Osteocyte (in vitro differentiated cells): Measurements from ENCODE around the gene SNTG2. TPM values are rescaled to one million over a fixed set of nuclear protein-coding genes. Genes with fewer than 3 reads are reported as not detected.

ENCODE experiments used
- DNase-seq: peaks from one replicate; pipeline ENCODE4 v3.0.0; 2021; ENCODE audit warnings: mixed read lengths; ENCODE audit not compliant: unreplicated experiment; ENCODE audit errors: extremely low spot score
- H3K27ac Mint-ChIP-seq: one replicate; pipeline ENCODE4 v1.8.0; 2021; ENCODE audit warnings: mild to moderate bottlenecking, mixed read lengths; ENCODE audit not compliant: unreplicated experiment
- H3K27me3 Mint-ChIP-seq: one replicate; pipeline ENCODE4 v1.8.0; 2021; ENCODE audit warnings: mixed read lengths; ENCODE audit not compliant: unreplicated experiment
- H3K36me3 Mint-ChIP-seq: one replicate; pipeline ENCODE4 v1.8.0; 2021; ENCODE audit warnings: mixed read lengths; ENCODE audit not compliant: unreplicated experiment
- H3K4me1 Mint-ChIP-seq: one replicate; pipeline ENCODE4 v1.8.0; 2021; ENCODE audit warnings: mixed read lengths; ENCODE audit not compliant: unreplicated experiment
- H3K4me3 Mint-ChIP-seq: one replicate; pipeline ENCODE4 v1.8.0; 2021; ENCODE audit warnings: mild to moderate bottlenecking, moderate library complexity, mixed read lengths; ENCODE audit not compliant: unreplicated experiment
- H3K9me3 Mint-ChIP-seq: one replicate; pipeline ENCODE4 v1.8.0; 2021; ENCODE audit warnings: mixed read lengths; ENCODE audit not compliant: unreplicated experiment
- total RNA-seq: library from RNA; stranded (reverse); gene quantifications from 2 replicates; pipeline ENCODE4 v1.2.1, GENCODE V29; 2021
- TF ChIP-seq, protein P1 (sequence below): fragments of 200-600 bp; sonication (generic); IDR thresholded peaks from 2 replicates; pipeline ENCODE4 v1.5.0; 2021; ENCODE audit warnings: antibody characterized with exemption, mild to moderate bottlenecking, moderate library complexity

Gene SNTG2
- total RNA-seq, 1 donor from 2014 or later = not detected

DNA sequence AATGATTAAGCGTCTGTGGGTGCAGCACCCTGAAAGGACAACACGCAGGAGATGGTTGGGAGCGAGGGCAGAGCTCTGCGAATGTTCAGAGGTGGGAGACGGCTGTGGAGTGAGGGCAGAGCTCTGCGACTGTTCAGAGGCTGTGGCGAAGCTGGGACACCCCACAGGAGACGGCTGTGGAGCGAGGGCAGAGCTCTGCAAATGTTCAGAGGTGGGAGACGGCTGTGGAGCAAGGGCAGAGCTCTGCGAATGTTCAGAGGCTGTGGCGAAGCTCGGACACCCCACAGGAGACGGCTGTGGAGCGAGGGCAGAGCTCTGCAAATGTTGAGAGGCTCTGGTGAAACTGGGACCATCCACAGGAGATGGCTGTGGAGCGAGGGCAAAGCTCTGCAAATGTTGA lies 40.0 kb upstream of the SNTG2 start:
- Mint-ChIP-seq H3K4me3 (no peak overlapping the region), H3K4me1 (no peaks in the 10 kb centered on the region), H3K36me3 (no peaks in the 10 kb centered on the region), H3K27ac (no peak overlapping the region), H3K9me3 (no peaks in the 10 kb centered on the region), H3K27me3 (peaks cover 3% of the 10 kb centered on the region)
- no peak for DNase-seq
- TF ChIP-seq, protein P1, sequence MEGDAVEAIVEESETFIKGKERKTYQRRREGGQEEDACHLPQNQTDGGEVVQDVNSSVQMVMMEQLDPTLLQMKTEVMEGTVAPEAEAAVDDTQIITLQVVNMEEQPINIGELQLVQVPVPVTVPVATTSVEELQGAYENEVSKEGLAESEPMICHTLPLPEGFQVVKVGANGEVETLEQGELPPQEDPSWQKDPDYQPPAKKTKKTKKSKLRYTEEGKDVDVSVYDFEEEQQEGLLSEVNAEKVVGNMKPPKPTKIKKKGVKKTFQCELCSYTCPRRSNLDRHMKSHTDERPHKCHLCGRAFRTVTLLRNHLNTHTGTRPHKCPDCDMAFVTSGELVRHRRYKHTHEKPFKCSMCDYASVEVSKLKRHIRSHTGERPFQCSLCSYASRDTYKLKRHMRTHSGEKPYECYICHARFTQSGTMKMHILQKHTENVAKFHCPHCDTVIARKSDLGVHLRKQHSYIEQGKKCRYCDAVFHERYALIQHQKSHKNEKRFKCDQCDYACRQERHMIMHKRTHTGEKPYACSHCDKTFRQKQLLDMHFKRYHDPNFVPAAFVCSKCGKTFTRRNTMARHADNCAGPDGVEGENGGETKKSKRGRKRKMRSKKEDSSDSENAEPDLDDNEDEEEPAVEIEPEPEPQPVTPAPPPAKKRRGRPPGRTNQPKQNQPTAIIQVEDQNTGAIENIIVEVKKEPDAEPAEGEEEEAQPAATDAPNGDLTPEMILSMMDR = no peak

DNA sequence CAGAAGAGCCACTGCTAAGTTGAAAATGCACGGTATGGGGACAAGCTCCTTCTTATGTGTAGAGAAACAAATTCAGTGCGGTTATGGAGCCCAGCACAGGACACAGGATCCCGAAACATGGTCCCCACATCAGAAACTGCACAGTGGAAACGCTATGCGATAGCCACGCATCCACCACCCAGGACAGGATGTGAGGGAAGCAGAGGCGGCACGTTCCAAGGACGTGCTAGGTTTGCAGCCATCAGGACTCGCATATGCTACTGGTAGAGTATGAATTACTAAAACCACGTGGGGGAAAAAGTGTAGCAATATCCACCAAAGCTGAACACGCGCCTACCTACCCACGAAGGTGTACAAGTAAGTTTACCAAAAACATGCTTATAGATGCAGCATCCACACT lies 34.7 kb upstream of the SNTG2 start:
- Mint-ChIP-seq H3K27ac (no peak overlapping the region), H3K27me3 (no peaks in the 10 kb centered on the region), H3K36me3 (no peaks in the 10 kb centered on the region), H3K4me1 (no peaks in the 10 kb centered on the region), H3K4me3 (no peak overlapping the region), H3K9me3 (no peaks in the 10 kb centered on the region)
- no peak for DNase-seq
- TF ChIP-seq, protein P1 = no peak

DNA sequence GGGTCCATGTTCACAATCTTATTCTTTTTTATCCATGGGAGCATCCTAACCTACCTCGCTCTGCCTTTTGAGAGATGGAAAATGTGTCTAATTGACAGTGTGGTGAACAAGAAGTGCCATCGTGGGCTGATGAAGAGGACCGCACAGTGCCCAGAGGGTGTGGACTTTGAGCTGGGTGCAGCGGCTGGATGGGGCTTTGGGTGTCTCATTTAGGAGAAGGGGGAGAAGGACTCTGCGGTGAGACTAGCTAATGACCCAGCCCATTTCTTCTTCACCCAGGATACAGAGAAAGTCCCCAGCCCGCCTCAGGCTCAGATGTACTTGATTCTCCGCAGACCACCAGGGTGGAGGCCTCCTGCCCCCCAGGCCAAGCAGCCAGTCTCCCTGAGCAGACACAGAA lies 33.7 kb upstream of the SNTG2 start:
- Mint-ChIP-seq H3K27me3 (no peaks in the 10 kb centered on the region), H3K4me3 (no peak overlapping the region), H3K4me1 (no peaks in the 10 kb centered on the region), H3K36me3 (no peaks in the 10 kb centered on the region), H3K9me3 (no peaks in the 10 kb centered on the region), H3K27ac (no peak overlapping the region)
- DNase-seq = no peak
- TF ChIP-seq, protein P1 = no peak

DNA sequence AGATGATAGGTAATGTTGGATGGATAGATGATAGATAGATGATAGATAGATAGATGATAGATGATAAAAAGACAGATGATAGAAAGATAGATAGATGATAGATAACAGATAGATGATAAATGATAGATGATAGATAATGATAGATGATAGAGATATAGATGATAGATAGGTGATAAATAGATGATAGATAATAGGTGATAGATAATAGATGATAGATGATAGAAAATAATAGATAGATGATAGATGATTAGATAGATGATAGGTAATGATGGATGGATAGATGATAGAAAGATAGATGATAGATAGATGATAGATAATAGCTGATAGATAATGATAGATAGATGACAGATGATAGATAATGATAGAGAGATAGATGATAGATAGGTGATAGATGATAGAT lies 31.0 kb upstream of the SNTG2 start:
- H3K4me1 Mint-ChIP-seq = no peaks in the 10 kb centered on the region
- no peaks in the 10 kb centered on the region for H3K36me3 Mint-ChIP-seq
- no peaks in the 10 kb centered on the region for H3K9me3 Mint-ChIP-seq
- DNase-seq = no peak
- no peak overlapping the region for H3K4me3 Mint-ChIP-seq
- no peak overlapping the region for H3K27ac Mint-ChIP-seq
- TF ChIP-seq, protein P1 = no peak
- H3K27me3 Mint-ChIP-seq = peaks cover 5% of the 10 kb centered on the region

DNA sequence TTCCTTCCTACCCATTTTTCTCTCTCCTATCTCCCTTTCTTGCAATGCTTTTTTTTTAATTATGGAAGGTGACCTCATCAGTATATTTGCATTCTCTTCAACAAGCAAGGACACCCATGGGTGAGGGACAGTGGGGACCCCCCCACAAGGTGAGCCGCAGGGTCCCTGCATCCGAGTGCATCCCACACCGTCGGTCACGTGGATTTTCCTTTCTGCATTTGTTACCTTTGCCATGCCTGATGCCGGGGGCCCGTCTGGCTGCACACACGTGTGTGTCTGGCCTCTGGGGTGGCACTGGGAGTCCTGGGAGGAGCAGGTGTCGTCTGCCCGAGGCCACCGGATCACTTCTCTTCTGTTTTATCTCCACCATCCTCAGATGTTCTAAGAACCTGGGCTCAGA lies 30.1 kb upstream of the SNTG2 start:
- TF ChIP-seq, protein P1 = no peak
- Mint-ChIP-seq H3K27ac (no peak overlapping the region), H3K9me3 (no peaks in the 10 kb centered on the region), H3K4me1 (no peaks in the 10 kb centered on the region), H3K4me3 (no peak overlapping the region), H3K27me3 (peaks cover 5% of the 10 kb centered on the region), H3K36me3 (no peaks in the 10 kb centered on the region)
- DNase-seq = no peak
